ENCODE data around the gene PCSK6.

DNA sequence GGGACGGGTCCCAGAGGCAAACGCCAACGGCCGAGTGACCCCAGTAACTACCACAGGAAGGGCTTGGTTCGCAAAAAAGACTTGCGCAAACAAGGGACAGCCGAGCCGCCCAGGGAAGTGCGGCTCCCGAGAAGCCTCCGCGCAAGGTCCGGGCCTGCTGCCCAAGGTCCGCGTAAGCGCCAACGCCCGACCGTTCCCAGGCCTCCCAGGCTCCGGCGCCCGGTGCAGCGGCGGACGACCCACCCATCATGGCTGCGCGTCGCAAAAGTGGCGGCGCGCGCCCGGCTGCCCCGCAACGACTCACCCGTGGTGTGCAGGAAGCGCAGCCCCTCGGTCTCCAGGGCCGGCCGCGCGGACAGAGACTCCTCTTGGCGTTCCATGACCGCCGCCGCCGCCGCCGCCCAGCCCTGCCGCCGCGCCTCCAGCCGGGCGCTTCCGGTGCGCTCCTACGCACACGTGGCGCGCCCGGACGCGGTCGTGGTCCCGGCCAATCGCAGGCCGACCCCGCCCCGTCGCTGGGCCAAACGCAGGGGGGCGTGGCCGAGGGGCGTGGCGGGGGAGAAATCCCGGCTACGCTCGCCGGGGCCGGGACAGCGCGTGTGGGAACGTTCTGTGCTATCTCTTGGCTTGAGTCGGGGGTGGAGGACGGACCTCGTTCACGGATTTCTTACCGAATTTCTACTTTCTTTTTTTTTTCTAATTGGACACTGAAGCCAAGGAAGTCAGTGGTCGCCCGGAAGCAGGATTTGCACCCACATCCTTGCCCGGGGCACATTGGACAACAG, 212.3 kb downstream of the PCSK6 start, which contains the start of gene SELENOS:
- TF ChIP-seq MXI1 (conservative IDR thresholded peaks at IDR 0.05; ENCODE audit: poor library complexity, severe bottlenecking): peak; percentile 98
- TF ChIP-seq, protein P1, sequence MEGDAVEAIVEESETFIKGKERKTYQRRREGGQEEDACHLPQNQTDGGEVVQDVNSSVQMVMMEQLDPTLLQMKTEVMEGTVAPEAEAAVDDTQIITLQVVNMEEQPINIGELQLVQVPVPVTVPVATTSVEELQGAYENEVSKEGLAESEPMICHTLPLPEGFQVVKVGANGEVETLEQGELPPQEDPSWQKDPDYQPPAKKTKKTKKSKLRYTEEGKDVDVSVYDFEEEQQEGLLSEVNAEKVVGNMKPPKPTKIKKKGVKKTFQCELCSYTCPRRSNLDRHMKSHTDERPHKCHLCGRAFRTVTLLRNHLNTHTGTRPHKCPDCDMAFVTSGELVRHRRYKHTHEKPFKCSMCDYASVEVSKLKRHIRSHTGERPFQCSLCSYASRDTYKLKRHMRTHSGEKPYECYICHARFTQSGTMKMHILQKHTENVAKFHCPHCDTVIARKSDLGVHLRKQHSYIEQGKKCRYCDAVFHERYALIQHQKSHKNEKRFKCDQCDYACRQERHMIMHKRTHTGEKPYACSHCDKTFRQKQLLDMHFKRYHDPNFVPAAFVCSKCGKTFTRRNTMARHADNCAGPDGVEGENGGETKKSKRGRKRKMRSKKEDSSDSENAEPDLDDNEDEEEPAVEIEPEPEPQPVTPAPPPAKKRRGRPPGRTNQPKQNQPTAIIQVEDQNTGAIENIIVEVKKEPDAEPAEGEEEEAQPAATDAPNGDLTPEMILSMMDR (IDR thresholded peaks at IDR 0.05; ENCODE audit: poor library complexity, severe bottlenecking): no peak
- TF ChIP-seq EP300 (conservative IDR thresholded peaks at IDR 0.05; ENCODE audit: poor library complexity, severe bottlenecking): peak; percentile 38
- peak; percentile 38 for TF ChIP-seq SMC3 (conservative IDR thresholded peaks at IDR 0.05; ENCODE audit: poor library complexity)
- peak; percentile 64 for TF ChIP-seq POLR2AphosphoS5 (IDR thresholded peaks at IDR 0.05)

Measured in neural cell (in vitro differentiated cells).